T1000 (cell line): ENCODE data around the gene STXBP2.
"Not testable (repeated sequence)": the region's sequence is repeated elsewhere in the genome, so short reads cannot be mapped to it uniquely, and the experiment has no call there.

Source experiments
- DNase-seq: peaks from one replicate; lab custom pipeline; 2025; ENCODE audit warnings: mixed read lengths; lab: John Stamatoyannopoulos, UW

Gene STXBP2

GRCh38 chr19:7632340-7633203 is 4.3 kb upstream of the STXBP2 start:
- no peak for DNase-seq

GRCh38 chr19:7633698-7634097 is 3.2 kb upstream of the STXBP2 start, which contains the start of gene PCP2:
TSS of gene PCP2 (minus strand) at chr19:7633719. CDS start at chr19:7633457, 262 bp downstream.
- DNase-seq: no peak

- DNase-seq: no peak
These were observed 1.2 kb upstream of the STXBP2 start for GRCh38 chr19:7635670-7636069.

GRCh38 chr19:7636317-7636690 is 606 bp upstream of the STXBP2 start:
- DNase-seq: no peak

GRCh38 chr19:7637374-7638256 is 705 bp downstream of the STXBP2 start:
- no peak for DNase-seq

GRCh38 chr19:7638802-7639465 is 2.0 kb downstream of the STXBP2 start:
- DNase-seq: no peak

- no peak for DNase-seq
These were observed 3.0 kb downstream of the STXBP2 start for GRCh38 chr19:7639863-7640348.

- no peak for DNase-seq
These were observed 3.9 kb downstream of the STXBP2 start for GRCh38 chr19:7640803-7641202.

- DNase-seq: no peak
These were observed 4.7 kb downstream of the STXBP2 start for GRCh38 chr19:7641290-7642276.

GRCh38 chr19:7642295-7643030 is 5.6 kb downstream of the STXBP2 start:
- DNase-seq: no peak

GRCh38 chr19:7643031-7643415 is 6.1 kb downstream of the STXBP2 start:
- DNase-seq: no peak

GRCh38 chr19:7643629-7644549 is 7.0 kb downstream of the STXBP2 start:
- DNase-seq: not testable (repeated sequence)

GRCh38 chr19:7644550-7644877 is 7.6 kb downstream of the STXBP2 start:
- DNase-seq: no peak

GRCh38 chr19:7645163-7645562 is 8.3 kb downstream of the STXBP2 start:
- DNase-seq: no peak

- no peak for DNase-seq
These were observed 8.9 kb downstream of the STXBP2 start for GRCh38 chr19:7645656-7646425.

GRCh38 chr19:7646426-7646700 is 9.5 kb downstream of the STXBP2 start:
- DNase-seq: no peak

GRCh38 chr19:7647156-7647555 is 10.2 kb downstream of the STXBP2 start:
- no peak for DNase-seq

GRCh38 chr19:7648265-7649014 is 11.5 kb downstream of the STXBP2 start:
- no peak for DNase-seq
